HG03520 (cell line): Measurements from ENCODE around the gene PPP1R2B.
A peak's percentile ranks its signal among the peaks of the same experiment; 100 is the strongest.

Source experiments
- ATAC-seq: cut with Tn5 transposase; IDR thresholded peaks from one replicate; pipeline ENCODE4 v1.9.1; 2021; ENCODE audit warnings: mild to moderate bottlenecking, moderate library complexity; ENCODE audit not compliant: unreplicated experiment

PPP1R2B gene

GRCh38 chr5:156871212-156871611, 21.1 kb downstream of the PPP1R2B start:
- no peak for ATAC-seq

GRCh38 chr5:156879665-156880285, 29.7 kb downstream of the PPP1R2B start:
- peak; percentile 89 for ATAC-seq

- ATAC-seq, result no peak
Measured at GRCh38 chr5:156883316-156883875, 33.3 kb downstream of the PPP1R2B start.

- ATAC-seq, result no peak
Measured at GRCh38 chr5:156888520-156888919, 38.4 kb downstream of the PPP1R2B start.

GRCh38 chr5:156892223-156892622, 42.1 kb downstream of the PPP1R2B start:
- no peak for ATAC-seq

- ATAC-seq, result no peak
Measured at GRCh38 chr5:156892864-156893263, 42.8 kb downstream of the PPP1R2B start.

- ATAC-seq, result peak; percentile 61
Measured at GRCh38 chr5:156893517-156893916, 43.4 kb downstream of the PPP1R2B start.

GRCh38 chr5:156896546-156896945, 46.5 kb downstream of the PPP1R2B start:
- no peak for ATAC-seq
